Common myeloid progenitor, CD34-positive (primary cell): Measurements from ENCODE around the gene PNMA3. TPM values are rescaled to one million over a fixed set of nuclear protein-coding genes. Genes with fewer than 3 reads are reported as not detected.
"Not testable (repeated sequence)": the region's sequence is repeated elsewhere in the genome, so short reads cannot be mapped to it uniquely, and the experiment has no call there.

ENCODE experiments used
- CTCF ChIA-PET: fragments of 350-600 bp; sonication (Branson Sonifier 250); formaldehyde crosslinking; loops from one replicate; lab custom pipeline; 2021; ENCODE audit warnings: antibody characterized with exemption; lab: Charles Lee
- POLR2A ChIA-PET: fragments of 350-600 bp; sonication (Branson Sonifier 250); formaldehyde crosslinking; loops from one replicate; lab custom pipeline; 2021; ENCODE audit warnings: antibody characterized with exemption; lab: Charles Lee
- DNase-seq, 3 donors: peaks; one replicate each; pipeline versions ENCODE4 v3.0.0 to v3.0.0-alpha.2; 2013
- H3K27ac ChIP-seq, 2 experiments: 1 replicate in 1 of 2; 2 replicates in 1 of 2; pipeline ENCODE4 v1.7.0; 2013; ENCODE audit warnings: inconsistent platforms in 2 of 2, low read length in 2 of 2, mild to moderate bottlenecking in 2 of 2, low read depth in 1 of 2, moderate library complexity in 1 of 2; ENCODE audit not compliant: severe bottlenecking in 2 of 2, insufficient read depth in 1 of 2, poor library complexity in 1 of 2
- H3K27me3 ChIP-seq, 5 experiments: replicated peaks in 2 of 5; 1 replicate in 3 of 5; 2 replicates in 2 of 5; pipeline versions ENCODE4 v1.6.1 to v1.7.0; 2013; ENCODE audit warnings: low read length in 4 of 5, mild to moderate bottlenecking in 2 of 5, moderate library complexity in 2 of 5, inconsistent platforms in 1 of 5; ENCODE audit not compliant: insufficient read depth in 5 of 5, control insufficient read depth in 4 of 5
- H3K36me3 ChIP-seq, 4 experiments: 1 replicate in 2 of 4; 2 replicates in 2 of 4; pipeline versions ENCODE4 v1.6.1 to v1.7.0; 2013; ENCODE audit warnings: low read length in 3 of 4, control low read depth in 1 of 4, mild to moderate bottlenecking in 1 of 4; ENCODE audit not compliant: control insufficient read depth in 4 of 4, insufficient read depth in 4 of 4
- H3K4me1 ChIP-seq, 4 experiments: 1 replicate in 3 of 4; 2 replicates in 1 of 4; pipeline versions ENCODE4 v1.6.1 to v1.7.1; 2013; ENCODE audit warnings: low read length in 3 of 4, mild to moderate bottlenecking in 3 of 4, control low read depth in 1 of 4, inconsistent platforms in 1 of 4, moderate library complexity in 1 of 4; ENCODE audit not compliant: control insufficient read depth in 4 of 4, insufficient read depth in 4 of 4; ENCODE audit errors: control extremely low read depth in 1 of 4
- H3K4me3 ChIP-seq, 7 experiments: 1 replicate in 4 of 7; 2 replicates in 3 of 7; pipeline versions ENCODE4 v1.5.1 to v1.7.0; 2013; ENCODE audit warnings: mild to moderate bottlenecking in 7 of 7, low read length in 6 of 7, moderate library complexity in 6 of 7, inconsistent platforms in 2 of 7, low read depth in 2 of 7, control low read depth in 1 of 7; ENCODE audit not compliant: insufficient read depth in 4 of 7, control insufficient read depth in 1 of 7; ENCODE audit errors: extremely low read depth in 1 of 7
- H3K9me3 ChIP-seq, 5 experiments: 1 replicate in 4 of 5; 2 replicates in 1 of 5; pipeline versions ENCODE4 v1.6.1 to v1.7.1; 2013; ENCODE audit warnings: low read length in 4 of 5, mild to moderate bottlenecking in 2 of 5, inconsistent platforms in 1 of 5, low read depth in 1 of 5, moderate library complexity in 1 of 5; ENCODE audit not compliant: control insufficient read depth in 4 of 5, insufficient read depth in 2 of 5; ENCODE audit errors: control extremely low read depth in 1 of 5
- WGBS: methylation state at CpG from one replicate; pipeline ENCODE4 v1.1.5; 2013; ENCODE audit not compliant: insufficient coverage; 5-methylcytosine and 5-hydroxymethylcytosine counted together
- polyA plus RNA-seq: library from polyadenylated mRNA; unstranded; fragments of 120-200 nt; gene quantifications from one replicate; pipeline ENCODE4 v1.2.1, GENCODE V29; 2013

PNMA3 gene
- 3.5 TPM for polyA plus RNA-seq

DNA sequence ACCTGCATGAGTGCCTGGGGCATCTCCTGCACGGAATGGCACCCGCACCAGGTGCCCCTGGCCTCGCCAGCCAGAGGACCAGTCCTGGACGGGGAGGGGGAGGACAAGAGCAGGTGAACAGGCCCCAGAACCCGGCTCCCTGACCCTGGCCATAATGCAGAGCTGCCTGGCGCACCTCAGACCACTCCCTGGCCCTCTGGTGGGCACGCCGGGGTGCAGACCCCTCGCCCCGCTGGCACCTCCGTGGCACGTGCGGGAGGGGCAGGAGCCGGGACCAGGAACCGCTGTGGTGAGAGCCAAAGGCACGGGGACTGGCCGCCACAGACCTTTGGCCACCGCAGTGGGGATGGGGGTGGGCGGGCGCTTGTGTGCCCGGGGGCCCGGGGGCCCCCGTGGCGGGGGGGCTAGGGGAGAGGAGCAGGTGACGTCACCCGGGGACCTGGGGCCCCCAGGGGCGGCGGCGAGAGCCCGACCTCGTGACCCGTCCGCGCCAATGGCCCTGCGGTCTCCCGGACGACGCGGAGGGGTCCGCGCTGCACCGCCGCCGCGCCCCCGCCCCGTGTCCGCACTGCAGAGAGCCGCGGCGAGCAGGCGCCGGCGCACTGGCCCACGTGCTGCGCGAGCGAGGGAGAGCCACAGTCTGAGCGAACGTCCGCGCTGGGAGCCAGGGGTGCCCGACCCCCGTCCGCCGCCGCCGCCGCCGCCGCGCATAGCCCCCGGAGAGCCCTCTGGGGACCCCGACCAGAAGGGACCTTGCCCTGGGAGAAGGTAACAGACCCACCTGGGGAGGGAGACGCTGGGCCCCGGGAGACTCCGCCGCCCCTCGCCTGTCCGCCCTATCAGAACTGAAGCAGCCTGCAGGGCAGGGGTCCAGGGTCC is at the start of gene PNMA3:
PNMA3 (plus strand) TSS at position 600 of the 879 bp plus-strand sequence. CDS start 586 bp downstream, outside the sequence.
- Histone ChIP-seq H3K36me3 (no peaks in the 10 kb centered on the region), H3K9me3 (no peaks in the 10 kb centered on the region), H3K4me3 (peak within 1 kb of the TSS in 1 of 7 experiments; percentile 38), H3K4me1 (peaks cover 0 to 7% (median 3%) of the 10 kb centered on the region in 4 experiments), H3K27ac (no peak within 1 kb of the TSS), H3K27me3 (peaks cover 0 to 22% (median 2%) of the 10 kb centered on the region in 5 experiments)
- ChIA-PET CTCF (no interaction called here), POLR2A (no interaction called here)
- peak in 2 of 3 donors; percentile 17 to 26 for DNase-seq
- 57% methylated on average over 60 of the region's 80 CpGs for WGBS

DNA sequence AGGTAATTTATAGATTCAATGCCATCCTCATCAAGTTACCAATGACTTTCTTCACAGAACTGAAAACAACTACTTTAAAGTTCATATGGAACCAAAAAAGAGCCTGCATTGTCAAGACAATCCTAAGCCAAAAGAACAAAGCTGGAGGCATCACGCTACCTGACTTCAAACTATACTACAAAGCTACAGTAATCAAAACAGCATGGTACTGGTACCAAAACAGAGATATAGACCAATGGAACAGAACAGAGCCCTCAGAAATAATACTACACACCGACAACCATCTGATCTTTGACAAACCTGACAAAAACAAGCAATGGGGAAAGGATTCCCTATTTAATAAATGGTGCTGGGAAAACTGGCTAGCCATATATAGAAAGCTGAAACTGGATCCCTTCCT is 39.1 kb upstream of the PNMA3 start:
- H3K27ac ChIP-seq, H3K4me1 ChIP-seq, CTCF ChIA-PET, H3K4me3 ChIP-seq, POLR2A ChIA-PET, H3K9me3 ChIP-seq, H3K36me3 ChIP-seq, DNase-seq: not testable (repeated sequence)
- H3K27me3 ChIP-seq, result peaks cover 0 to 11% (median 0%) of the 10 kb centered on the region in 5 experiments
- WGBS, result no CpG with 5 or more reads among the region's 2 CpGs

DNA sequence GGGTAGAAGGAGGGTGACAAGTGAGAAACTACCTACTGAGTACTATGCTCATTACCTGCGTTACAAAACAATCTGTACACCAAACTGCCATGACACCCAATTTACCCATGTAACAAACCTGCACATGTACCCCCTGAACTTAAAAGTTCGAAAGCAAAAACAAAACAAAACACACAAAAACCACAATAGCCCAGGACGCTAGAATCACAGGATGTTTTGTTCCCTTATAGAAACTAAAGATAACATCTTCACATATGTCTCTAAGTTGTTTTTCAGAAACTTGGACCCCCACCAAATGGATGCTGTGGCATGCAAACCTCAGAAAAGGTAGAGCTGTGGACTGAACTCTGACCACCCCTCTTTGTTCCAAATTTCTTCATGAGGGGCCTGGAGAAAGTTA is 37.1 kb upstream of the PNMA3 start:
- H3K27ac ChIP-seq, result no peak overlapping the region
- WGBS, result 48% methylated on average over 2 of the region's 3 CpGs

GRCh38 chrX:153026501-153026900 is 29.8 kb upstream of the PNMA3 start:
- H3K4me3 ChIP-seq, H3K9me3 ChIP-seq, H3K27ac ChIP-seq, POLR2A ChIA-PET, H3K36me3 ChIP-seq, H3K4me1 ChIP-seq, H3K27me3 ChIP-seq, DNase-seq: not testable (repeated sequence)
- CTCF ChIA-PET, result interaction anchor here (0.6 to 1.2 kb wide), 2 partner anchors 11 to 124 kb away, joined by 3 read pairs; no protein-coding TSS in a partner anchor
- WGBS, result 100% methylated on average over 1 of the region's 2 CpGs

More for the DNA sequence above, 37.1 kb upstream of the PNMA3 start:
- no peaks in the 10 kb centered on the region for H3K4me1 ChIP-seq
- no peaks in the 10 kb centered on the region for H3K9me3 ChIP-seq
- peaks cover 0 to 10% (median 0%) of the 10 kb centered on the region in 5 experiments for H3K27me3 ChIP-seq
- H3K36me3 ChIP-seq, result no peaks in the 10 kb centered on the region
- no peak for DNase-seq
- ChIA-PET CTCF (no interaction called here), POLR2A (no interaction called here)
- H3K4me3 ChIP-seq, result no peak overlapping the region

GRCh38 chrX:153028487-153028886 is 27.8 kb upstream of the PNMA3 start:
- no CpG with 5 or more reads among the region's 11 CpGs for WGBS
- H3K27me3 ChIP-seq, DNase-seq, H3K9me3 ChIP-seq, H3K4me3 ChIP-seq, H3K36me3 ChIP-seq, H3K27ac ChIP-seq, H3K4me1 ChIP-seq, POLR2A ChIA-PET, CTCF ChIA-PET: not testable (repeated sequence)

DNA sequence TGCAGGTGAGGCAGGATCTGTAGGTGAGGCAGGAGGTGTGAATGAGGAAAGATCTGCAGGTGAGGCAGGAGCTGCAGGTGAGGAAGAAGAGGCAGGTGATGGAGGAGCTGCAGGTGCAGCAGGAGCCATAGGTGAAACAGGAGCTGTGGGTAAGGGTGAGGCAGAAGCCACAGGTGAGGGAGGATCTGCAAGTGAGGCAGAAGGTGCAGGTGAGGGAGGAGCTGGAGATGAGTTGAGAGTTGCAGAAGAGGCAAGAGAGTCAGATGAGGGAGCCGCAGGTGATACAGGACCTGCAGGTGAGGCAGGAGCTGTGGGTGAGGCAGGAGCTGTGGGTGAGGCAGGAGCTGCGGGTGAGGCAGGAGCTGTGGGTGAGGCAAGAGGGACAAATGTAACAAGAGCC is 27.1 kb upstream of the PNMA3 start:
- CTCF ChIA-PET, result interaction anchor here (0.7 to 0.9 kb wide), 2 partner anchors 87 to 484 kb away, joined by 3 read pairs; no protein-coding TSS in a partner anchor
- peaks cover 0 to 7% (median 1%) of the 10 kb centered on the region in 4 experiments for H3K4me1 ChIP-seq
- peaks cover 0 to 2% (median 0%) of the 10 kb centered on the region in 5 experiments for H3K27me3 ChIP-seq

GRCh38 chrX:153029875-153030274 is 26.4 kb upstream of the PNMA3 start:
- Histone ChIP-seq H3K9me3 (peaks cover 0 to 4% (median 0%) of the 10 kb centered on the region in 5 experiments), H3K36me3 (no peaks in the 10 kb centered on the region), H3K27me3 (peaks cover 0 to 2% (median 0%) of the 10 kb centered on the region in 5 experiments), H3K4me1 (peaks cover 0 to 7% (median 1%) of the 10 kb centered on the region in 4 experiments), H3K27ac (no peak overlapping the region), H3K4me3 (no peak overlapping the region)
- no peak for DNase-seq
- WGBS, result 92% methylated on average over 9 of the region's 11 CpGs
- POLR2A ChIA-PET, result no interaction called here
- CTCF ChIA-PET, result interaction anchor here (0.7 to 0.9 kb wide), 2 partner anchors 87 to 483 kb away, joined by 3 read pairs; no protein-coding TSS in a partner anchor

More for the DNA sequence above, 27.1 kb upstream of the PNMA3 start:
- POLR2A ChIA-PET, result no interaction called here
- Histone ChIP-seq H3K9me3 (peaks cover 0 to 4% (median 0%) of the 10 kb centered on the region in 5 experiments), H3K27ac (no peak overlapping the region), H3K4me3 (no peak overlapping the region), H3K36me3 (no peaks in the 10 kb centered on the region)
- 61% methylated on average over 2 of the region's 2 CpGs for WGBS
- DNase-seq, result no peak
